A172 (cell line): ENCODE measurements around the gene CFTR. TPM values are rescaled to one million over a fixed set of nuclear protein-coding genes. Genes with fewer than 3 reads are reported as not detected.
"Not testable (repeated sequence)": the region's sequence is repeated elsewhere in the genome, so short reads cannot be mapped to it uniquely, and the experiment has no call there.

Experiments used
- DNase-seq: peaks from one replicate; pipeline ENCODE4 v3.0.0-alpha.2; 2015; ENCODE audit warnings: low spot score
- total RNA-seq: library from RNA; depleted of rRNA; stranded (reverse); fragments of >200 nt; shearing (Covaris generic); gene quantifications from 2 replicates; pipeline ENCODE4 v1.2.3, GENCODE V29; 2014

The CFTR gene
- total RNA-seq, 1 experiment from 2014 or later: not detected

DNA sequence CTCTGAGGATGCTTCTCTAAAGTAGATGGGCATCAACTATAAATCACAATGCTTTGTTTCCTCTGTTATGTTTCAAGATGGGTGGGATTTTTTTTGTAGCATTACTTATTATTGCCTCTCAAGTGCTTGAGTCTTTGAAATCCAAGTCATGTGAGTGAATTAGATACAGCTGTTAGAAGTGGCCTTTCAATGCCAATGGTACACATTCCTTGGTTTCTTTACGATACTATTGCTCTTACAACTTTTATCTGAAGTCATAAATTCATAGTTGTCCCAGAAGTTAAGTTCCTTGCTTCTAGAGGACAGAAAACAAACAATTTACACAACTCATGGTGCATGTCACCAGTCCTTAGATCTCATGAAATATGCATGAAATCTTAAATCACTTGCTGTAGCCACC lies 15.5 kb downstream of the CFTR start:
- no peak for DNase-seq

DNA sequence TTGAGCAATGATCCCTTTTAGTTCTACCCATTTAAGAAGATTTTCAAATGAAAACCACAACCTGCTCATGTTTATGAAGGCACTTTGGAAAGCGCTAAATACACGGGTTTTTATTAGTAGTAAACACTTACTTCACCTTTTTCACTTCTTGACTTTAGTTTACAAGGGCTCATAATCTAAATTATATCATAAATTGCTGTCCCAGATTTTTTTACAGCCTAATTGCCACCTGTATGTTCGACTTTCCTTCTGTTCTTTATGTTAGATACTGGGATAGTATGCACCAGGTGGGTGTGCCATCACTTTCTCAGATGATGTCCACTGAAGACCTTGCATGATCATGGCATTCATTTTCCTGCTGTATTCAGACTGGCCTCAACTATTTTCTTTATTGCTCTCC lies 22.5 kb downstream of the CFTR start:
- no peak for DNase-seq

DNA sequence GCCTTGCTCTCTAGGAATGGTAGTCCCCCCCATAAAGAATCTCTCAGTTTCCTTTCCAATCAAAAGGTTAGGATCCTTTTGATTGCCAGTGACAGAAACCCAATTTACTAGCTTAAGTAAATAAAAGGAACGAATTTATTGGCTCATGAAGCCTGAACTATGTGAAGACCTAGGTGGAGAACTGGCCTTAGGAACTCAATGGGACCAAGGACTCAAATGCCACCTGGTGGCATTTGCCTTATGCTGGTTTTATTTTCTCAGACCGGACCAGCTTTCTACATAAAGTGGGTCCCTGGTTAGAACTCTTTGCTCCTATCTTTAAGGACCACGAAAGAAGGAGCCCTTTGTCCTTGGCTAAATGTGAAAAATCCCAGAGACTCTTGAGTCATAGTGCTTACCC lies 25.4 kb downstream of the CFTR start:
- DNase-seq: no peak

DNA sequence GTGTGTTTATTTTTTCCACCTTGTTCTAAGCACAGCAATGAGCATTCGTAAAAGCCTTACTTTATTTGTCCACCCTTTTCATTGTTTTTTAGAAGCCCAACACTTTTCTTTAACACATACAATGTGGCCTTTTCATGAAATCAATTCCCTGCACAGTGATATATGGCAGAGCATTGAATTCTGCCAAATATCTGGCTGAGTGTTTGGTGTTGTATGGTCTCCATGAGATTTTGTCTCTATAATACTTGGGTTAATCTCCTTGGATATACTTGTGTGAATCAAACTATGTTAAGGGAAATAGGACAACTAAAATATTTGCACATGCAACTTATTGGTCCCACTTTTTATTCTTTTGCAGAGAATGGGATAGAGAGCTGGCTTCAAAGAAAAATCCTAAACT lies 28.9 kb downstream of the CFTR start:
- DNase-seq: no peak

DNA sequence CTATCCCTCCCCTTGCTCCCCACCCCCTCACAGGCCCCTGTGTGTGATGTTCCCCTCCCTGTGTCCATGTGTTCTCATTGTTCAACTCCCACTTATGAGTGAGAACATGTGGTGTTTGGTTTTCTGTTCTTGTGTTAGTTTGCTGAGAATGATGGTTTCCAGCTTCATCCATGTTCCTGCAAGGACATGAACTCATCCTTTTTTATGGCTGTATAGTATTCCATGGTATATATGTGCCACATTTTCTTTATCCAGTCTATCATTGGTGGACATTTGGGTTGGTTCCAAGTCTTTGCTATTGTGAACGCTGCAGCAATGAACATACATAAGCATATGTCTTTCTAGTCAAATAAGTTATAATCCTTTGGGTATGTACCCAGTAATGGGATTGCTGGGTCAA lies 37.4 kb downstream of the CFTR start:
- not testable (repeated sequence) for DNase-seq

- DNase-seq: no peak
Observed at GRCh38 chr7:117530390-117530789, 50.6 kb downstream of the CFTR start.

DNA sequence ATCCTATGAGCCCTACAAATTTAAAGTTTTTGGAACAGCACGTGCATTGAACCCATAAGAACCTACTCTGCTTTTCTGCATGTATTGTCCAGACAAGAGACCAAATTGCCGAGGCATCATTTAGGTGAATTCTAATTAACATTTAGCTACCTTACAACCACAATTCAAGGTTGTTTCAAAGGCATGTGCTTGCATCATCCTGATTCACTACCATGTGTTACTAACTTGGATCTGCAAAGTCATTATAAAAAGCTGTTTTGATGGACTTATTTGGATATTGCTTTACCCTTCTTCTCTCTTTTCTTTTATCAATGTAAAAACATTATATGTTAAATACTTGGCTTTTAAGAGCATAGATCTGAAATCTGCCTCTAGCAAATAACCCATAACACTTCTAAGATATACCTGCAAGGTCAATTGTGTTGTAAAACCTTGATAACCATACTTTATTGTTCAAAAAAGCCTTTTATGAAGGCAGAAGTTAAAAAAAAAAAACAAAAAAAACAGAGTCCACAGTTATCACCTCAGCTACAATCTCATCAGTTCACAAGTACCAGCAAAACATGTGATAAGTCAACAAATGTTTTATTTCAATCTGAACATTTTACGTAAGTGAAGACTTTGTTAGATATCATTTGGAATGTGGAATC lies 51.9 kb downstream of the CFTR start:
- DNase-seq: no peak

DNA sequence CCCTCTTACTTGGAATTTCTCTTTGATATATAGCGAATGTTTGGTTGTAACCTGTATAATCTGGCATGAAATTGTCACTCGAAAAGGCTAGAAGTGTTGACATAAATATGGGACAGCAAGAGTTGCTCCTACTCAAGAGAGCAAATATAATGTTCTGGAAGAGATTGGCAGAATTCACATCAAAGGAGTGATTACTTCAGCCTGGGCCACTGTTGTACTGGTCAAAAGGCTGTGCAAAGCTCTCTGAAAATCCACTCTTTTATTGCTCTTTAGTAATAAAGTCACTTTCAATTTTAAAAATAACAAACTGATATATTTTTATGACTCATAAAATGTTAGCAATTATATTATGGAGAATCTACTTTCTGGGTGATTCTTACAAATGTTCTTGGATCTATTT lies 58.2 kb downstream of the CFTR start:
- DNase-seq: no peak

GRCh38 chr7:117544061-117544460 lies 64.2 kb downstream of the CFTR start:
- no peak for DNase-seq

DNA sequence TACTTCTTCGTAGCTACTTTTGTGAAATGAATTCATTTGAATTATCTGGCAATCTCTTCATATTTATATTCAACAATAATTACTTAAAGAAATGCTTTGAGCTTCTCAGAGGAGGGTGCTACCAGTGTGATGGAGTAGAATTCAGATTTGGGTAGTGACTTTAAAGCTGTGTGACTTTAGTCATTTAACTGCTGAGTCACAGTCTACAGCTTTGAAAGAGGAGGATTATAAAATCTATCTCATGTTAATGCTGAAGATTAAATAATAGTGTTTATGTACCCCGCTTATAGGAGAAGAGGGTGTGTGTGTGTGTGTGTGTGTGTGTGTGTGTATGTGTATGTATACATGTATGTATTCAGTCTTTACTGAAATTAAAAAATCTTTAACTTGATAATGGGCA lies 68.2 kb downstream of the CFTR start:
- no peak for DNase-seq

GRCh38 chr7:117550625-117551024 lies 70.8 kb downstream of the CFTR start:
- DNase-seq: no peak

- DNase-seq: no peak
Observed at GRCh38 chr7:117552660-117553059, 72.8 kb downstream of the CFTR start.

DNA sequence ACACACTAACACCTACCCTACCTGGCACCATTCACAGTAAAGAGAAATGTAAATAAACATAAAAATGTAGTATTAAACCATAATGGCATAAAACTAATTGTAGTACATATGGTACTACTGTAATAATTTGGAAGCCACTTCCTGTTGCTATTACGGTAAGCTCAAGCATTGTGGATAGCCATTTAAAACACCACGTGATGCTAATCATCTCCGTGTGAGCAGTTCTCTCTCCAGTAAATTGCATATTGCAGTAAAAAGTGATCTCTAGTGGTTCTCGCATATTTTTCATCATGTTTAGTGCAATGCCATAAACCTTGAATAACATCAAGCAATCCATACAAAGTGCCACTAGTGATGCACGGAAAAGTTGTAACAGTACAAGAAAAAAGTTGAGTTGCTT lies 75.4 kb downstream of the CFTR start:
- no peak for DNase-seq

DNA sequence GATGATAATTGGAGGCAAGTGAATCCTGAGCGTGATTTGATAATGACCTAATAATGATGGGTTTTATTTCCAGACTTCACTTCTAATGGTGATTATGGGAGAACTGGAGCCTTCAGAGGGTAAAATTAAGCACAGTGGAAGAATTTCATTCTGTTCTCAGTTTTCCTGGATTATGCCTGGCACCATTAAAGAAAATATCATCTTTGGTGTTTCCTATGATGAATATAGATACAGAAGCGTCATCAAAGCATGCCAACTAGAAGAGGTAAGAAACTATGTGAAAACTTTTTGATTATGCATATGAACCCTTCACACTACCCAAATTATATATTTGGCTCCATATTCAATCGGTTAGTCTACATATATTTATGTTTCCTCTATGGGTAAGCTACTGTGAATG lies 79.6 kb downstream of the CFTR start:
- DNase-seq: no peak

DNA sequence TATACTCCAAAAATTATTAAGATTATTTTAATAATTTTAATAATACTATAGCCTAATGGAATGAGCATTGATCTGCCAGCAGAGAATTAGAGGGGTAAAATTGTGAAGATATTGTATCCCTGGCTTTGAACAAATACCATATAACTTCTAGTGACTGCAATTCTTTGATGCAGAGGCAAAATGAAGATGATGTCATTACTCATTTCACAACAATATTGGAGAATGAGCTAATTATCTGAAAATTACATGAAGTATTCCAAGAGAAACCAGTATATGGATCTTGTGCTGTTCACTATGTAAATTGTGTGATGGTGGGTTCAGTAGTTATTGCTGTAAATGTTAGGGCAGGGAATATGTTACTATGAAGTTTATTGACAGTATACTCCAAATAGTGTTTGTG lies 80.2 kb downstream of the CFTR start:
- DNase-seq: no peak

DNA sequence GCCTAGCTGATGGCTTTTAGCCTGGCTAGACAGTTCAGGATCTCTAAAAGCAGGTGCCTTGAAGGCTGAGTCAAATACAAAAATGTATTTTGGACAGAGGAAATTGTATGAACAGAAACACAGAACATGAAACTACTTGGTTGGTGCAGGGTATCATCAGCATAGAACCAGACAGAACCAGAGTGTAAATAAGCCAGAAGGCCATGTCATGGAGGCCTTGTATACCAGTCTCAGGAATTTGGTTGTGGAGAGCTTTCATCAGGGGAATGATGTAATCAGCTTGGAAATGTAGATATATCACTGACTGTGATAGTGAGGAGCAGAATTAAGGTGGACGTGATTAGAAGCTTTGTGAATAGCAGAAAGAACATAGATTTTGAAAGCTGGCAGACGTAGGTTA lies 82.9 kb downstream of the CFTR start:
- DNase-seq: no peak

- DNase-seq: no peak
Observed at GRCh38 chr7:117564080-117564479, 84.3 kb downstream of the CFTR start.

GRCh38 chr7:117564627-117565026 lies 84.8 kb downstream of the CFTR start:
- no peak for DNase-seq

DNA sequence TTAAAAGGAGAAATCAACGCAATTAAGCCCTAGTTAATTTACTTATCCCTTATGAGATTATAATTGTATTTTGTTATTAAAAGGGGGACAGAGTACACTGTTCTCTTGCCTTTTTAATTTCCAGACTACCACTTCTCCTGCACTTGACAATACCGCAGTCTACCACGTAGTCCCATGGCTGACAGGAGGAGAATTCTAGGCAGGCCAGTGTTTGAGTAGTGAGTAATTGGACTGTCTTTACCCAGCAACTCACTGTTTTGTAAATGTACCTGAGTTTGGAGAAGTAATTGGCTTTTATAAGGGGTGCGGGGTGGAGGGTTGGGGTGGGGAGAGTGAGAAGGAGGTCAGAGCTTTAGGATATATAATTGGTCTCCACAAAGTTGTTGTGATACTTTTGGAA lies 85.4 kb downstream of the CFTR start:
- DNase-seq: no peak

- no peak for DNase-seq
Observed at GRCh38 chr7:117567781-117568180, 88.0 kb downstream of the CFTR start.

DNA sequence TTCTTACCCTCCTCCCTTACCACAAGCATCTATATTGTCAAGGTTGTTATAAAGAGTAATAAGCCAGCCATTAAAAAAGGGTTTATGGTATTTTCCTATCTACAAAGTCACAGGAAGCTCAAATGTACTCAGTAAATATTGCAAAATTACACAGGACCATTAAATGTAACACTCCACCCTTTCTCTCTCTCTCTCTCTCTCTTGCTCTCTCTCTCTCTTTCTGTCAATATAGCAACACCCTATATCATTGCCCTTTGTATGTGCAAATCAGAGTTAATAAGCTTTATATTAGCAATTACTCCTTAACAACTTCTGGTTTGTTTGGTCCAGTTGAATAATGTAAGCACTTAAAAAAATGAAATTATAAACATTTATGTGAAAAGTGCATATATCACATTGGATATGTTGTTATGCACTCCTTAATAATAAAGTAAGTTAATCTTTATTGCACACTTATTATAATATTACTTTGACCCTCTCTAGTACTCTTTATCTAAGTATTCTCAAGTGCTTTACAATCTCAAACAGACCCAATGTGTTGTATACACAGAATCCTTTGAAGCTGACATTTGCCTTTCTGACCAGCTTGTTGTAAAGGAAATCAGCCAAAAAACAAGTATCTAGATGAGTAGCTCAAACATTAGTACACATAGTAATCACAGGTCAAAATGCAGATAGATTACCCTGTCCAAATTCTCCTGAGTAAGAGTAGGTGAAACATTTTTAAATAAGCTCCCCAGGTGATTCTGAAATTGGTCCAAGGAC lies 93.2 kb downstream of the CFTR start:
- no peak for DNase-seq

- DNase-seq: no peak
Observed at GRCh38 chr7:117581424-117581823, 101.6 kb downstream of the CFTR start.

DNA sequence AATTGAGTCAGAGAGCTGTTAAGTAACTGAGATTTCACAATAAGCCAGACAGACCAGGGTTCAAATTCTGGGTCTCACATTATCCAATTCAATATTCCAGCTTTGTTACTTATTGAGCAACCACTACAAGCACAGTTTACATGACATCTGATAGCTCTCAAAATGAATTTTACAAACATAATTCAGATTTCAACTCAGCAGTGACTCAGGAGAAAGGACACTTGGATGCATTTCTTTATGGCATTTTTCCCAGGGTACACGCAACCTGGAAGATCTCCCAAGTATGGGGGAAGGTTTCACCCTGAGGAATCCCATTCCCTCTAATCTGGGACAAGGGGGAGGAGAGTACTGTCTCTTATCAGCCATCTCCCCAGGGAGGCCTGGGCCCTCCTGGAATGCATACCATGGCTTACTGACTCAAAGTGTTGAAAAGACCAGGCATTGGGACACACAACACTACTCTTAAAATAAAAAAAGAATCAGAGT lies 102.4 kb downstream of the CFTR start:
- peak; percentile 88 for DNase-seq

GRCh38 chr7:117587931-117588330 lies 108.1 kb downstream of the CFTR start:
- DNase-seq: no peak
